ENCODE measurements around the gene ANTXRL. TPM values are rescaled to one million over a fixed set of nuclear protein-coding genes. Genes with fewer than 3 reads are reported as not detected.
"Not testable (repeated sequence)": the region's sequence is repeated elsewhere in the genome, so short reads cannot be mapped to it uniquely, and the experiment has no call there.

ANTXRL gene
- total and polyA plus RNA-seq, 2 experiments from 2014 or later = not detected

- TF ChIP-seq EZH2phosphoT487 (IDR thresholded peaks at IDR 0.05; ENCODE audit: unreplicated experiment) (no peak), ETS1 (IDR thresholded peaks at IDR 0.05) (no peak), CTCF (conservative IDR thresholded peaks at IDR 0.05; ENCODE audit: low read depth in 2 of 2) (no peak), JUNB (IDR thresholded peaks at IDR 0.05; ENCODE audit: unreplicated experiment) (no peak), ZNF331 (CRISPR knock-in tag; IDR thresholded peaks at IDR 0.05; ENCODE audit: low read depth) (no peak), REST (IDR thresholded peaks at IDR 0.05; ENCODE audit: unreplicated experiment) (no peak), ZNF114 (CRISPR knock-in tag; IDR thresholded peaks at IDR 0.05) (no peak)
Measured at GRCh38 chr10:46301721-46302479, 15.1 kb downstream of the ANTXRL start (continued).

DNA sequence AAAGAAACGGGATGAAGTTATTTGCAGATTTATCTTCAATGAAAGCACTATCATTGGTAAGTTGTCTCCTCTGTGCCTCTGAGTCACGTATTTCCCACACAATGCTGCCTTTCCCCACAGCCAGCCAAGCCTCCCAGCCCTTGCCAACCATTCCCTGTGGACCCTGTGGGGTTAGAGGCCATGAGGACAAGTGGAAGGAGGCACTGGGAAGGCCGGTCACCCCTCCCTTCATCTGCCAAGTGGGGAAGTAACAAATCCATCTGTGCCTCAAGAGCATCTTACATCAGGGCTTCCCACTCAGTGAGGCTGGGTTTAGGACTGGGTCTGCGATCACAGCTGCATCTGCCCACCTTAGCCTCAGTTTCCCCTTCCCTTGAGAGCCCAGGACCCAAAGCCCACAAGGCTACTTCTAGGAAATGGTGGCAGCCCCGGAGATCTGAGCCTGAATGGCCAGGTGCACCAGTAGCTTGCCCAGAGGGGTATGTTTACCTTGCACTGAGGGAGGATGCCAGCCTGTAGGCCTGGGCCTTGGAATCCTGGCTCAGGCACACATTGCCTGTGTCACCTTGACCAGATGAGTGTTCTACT lies 16.1 kb downstream of the ANTXRL start:
- not testable (repeated sequence) for H3K4me3 Mint-ChIP-seq; H3K9me3 Mint-ChIP-seq; H3K36me3 ChIP-seq (ENCODE audit: insufficient read depth); H3K27ac Mint-ChIP-seq; H3K4me2 ChIP-seq; ATAC-seq; H3K27me3 ChIP-seq (ENCODE audit: insufficient read depth); H3K4me1 ChIP-seq (ENCODE audit: insufficient read depth); H3K36me3 Mint-ChIP-seq (ENCODE audit: low read depth); H4K20me1 ChIP-seq (replicated peaks; ENCODE audit: insufficient read depth); H3F3A ChIP-seq (replicated peaks; ENCODE audit: low read depth); H3K9me2 ChIP-seq (ENCODE audit: insufficient read depth); H3K27me3 Mint-ChIP-seq (ENCODE audit: insufficient read depth, low read depth, poor library complexity); H3K79me2 ChIP-seq (replicated peaks; ENCODE audit: insufficient read depth); H3K27ac ChIP-seq (ENCODE audit: low read depth); H2AFZ ChIP-seq; H3K4me3 ChIP-seq; DNase-seq (ENCODE audit: low spot score)
- H3K4me1 Mint-ChIP-seq = peaks cover 10% of the 10 kb centered on the region

All from GM23338 (cell line).